ENCODE results near the gene RAPGEF1.

DNA sequence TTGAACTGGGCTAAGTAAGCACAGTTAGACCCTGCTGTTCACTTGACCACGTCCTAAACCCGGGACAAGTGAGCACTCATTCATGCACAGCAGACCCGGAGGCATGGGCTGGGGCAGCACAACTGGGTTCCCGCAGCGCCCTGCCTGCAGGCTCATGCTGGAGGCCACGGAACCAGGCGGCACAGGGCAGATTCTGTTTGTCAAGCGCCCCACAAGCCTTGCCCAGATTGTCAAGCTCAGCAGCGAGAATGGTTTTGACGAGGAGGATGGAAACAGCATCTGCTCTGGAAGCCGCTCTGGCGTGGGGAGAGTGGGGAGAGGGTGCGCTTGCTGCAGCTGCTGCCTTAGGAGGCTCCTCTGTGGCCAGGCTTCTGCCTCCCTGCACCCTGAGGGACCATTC is 161.9 kb downstream of the RAPGEF1 start:
- TF ChIP-seq EP300 (conservative IDR thresholded peaks at IDR 0.05; ENCODE audit: poor library complexity, severe bottlenecking): no peak
- TF ChIP-seq POLR2AphosphoS5 (IDR thresholded peaks at IDR 0.05): no peak
- TF ChIP-seq, protein P1, sequence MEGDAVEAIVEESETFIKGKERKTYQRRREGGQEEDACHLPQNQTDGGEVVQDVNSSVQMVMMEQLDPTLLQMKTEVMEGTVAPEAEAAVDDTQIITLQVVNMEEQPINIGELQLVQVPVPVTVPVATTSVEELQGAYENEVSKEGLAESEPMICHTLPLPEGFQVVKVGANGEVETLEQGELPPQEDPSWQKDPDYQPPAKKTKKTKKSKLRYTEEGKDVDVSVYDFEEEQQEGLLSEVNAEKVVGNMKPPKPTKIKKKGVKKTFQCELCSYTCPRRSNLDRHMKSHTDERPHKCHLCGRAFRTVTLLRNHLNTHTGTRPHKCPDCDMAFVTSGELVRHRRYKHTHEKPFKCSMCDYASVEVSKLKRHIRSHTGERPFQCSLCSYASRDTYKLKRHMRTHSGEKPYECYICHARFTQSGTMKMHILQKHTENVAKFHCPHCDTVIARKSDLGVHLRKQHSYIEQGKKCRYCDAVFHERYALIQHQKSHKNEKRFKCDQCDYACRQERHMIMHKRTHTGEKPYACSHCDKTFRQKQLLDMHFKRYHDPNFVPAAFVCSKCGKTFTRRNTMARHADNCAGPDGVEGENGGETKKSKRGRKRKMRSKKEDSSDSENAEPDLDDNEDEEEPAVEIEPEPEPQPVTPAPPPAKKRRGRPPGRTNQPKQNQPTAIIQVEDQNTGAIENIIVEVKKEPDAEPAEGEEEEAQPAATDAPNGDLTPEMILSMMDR (IDR thresholded peaks at IDR 0.05; ENCODE audit: poor library complexity, severe bottlenecking): no peak
- TF ChIP-seq EZH2 (IDR thresholded peaks at IDR 0.05; ENCODE audit: borderline replicate concordance, insufficient read depth, low read length, poor library complexity, severe bottlenecking): no peak
- no peak for TF ChIP-seq TAF1 (IDR thresholded peaks at IDR 0.05; ENCODE audit: low read depth)
- no peak for TF ChIP-seq RAD21 (conservative IDR thresholded peaks at IDR 0.05)
